Left lung (tissue), 10 donors: ENCODE measurements around the gene TRHDE. TPM values are rescaled to one million over a fixed set of nuclear protein-coding genes. Genes with fewer than 3 reads are reported as not detected.

Experiments
- ATAC-seq: fragments of 200-7000 bp; cut with Tn5 transposase; one replicate; pipeline ENCODE4 v1.9.1; 2020; ENCODE audit warnings: moderate library complexity
- DNase-seq, 4 donors: peaks; one replicate each; pipeline ENCODE4 v3.0.0-alpha.2; 2013 to 2020
- H3K27ac ChIP-seq, 2 donors: fragments of 200-600 bp; sonication (generic) in 1 of 2; one replicate each; pipeline versions ENCODE4 v1.5.0 to v1.8.0; 2020 to 2021
- H3K27me3 ChIP-seq, 2 donors: fragments of 200-600 bp; sonication (generic) in 1 of 2; one replicate each; pipeline versions ENCODE4 v1.5.0 to v1.8.0; 2020 to 2021
- H3K36me3 ChIP-seq, 2 donors: fragments of 200-600 bp; sonication (generic) in 1 of 2; one replicate each; pipeline versions ENCODE4 v1.5.0 to v1.8.0; 2020 to 2021
- H3K4me1 ChIP-seq, 2 donors: fragments of 200-600 bp; one replicate each; pipeline ENCODE4 v1.8.0; 2021
- H3K4me3 ChIP-seq, 2 donors: fragments of 200-600 bp; sonication (generic) in 1 of 2; one replicate each; pipeline versions ENCODE4 v1.5.0 to v1.8.0; 2020 to 2021; ENCODE audit warnings: mild to moderate bottlenecking in 1 of 2
- H3K9me3 ChIP-seq, 2 donors: fragments of 200-600 bp; sonication (generic) in 1 of 2; one replicate each; pipeline versions ENCODE4 v1.5.0 to v1.8.0; 2020 to 2021
- CTCF ChIP-seq, 2 donors: fragments of 200-600 bp; sonication (generic) in 1 of 2; IDR thresholded peaks; one replicate each; pipeline versions ENCODE4 v1.5.0 to v1.8.0; 2021; ENCODE audit warnings: antibody characterized with exemption in 2 of 2
- intact Hi-C, 2 donors: fragments of 100-400 bp; cut with DNase I; formaldehyde crosslinking; loops; one replicate each; pipeline versions ENCODE4 v1.11.2 to v1.14.2; 2022
- polyA plus RNA-seq, 6 donors: library from polyadenylated mRNA; unstranded; fragments of 120-200 nt; gene quantifications; one replicate each; pipeline ENCODE4 v1.2.1, GENCODE V29; 2013; ENCODE audit not compliant: insufficient read length in 6 of 6
- total RNA-seq, 2 donors: library from RNA; stranded (reverse); fragmentation: NEBNext Ultra II Directional; extraction: Animal tissue kit (Norgen Biotek cat#: 25700); gene quantifications; one replicate each; pipeline ENCODE4 v1.2.1, GENCODE V29; 2021
- donor health status: DM: no; HTN: yes; CAD: no.
- donor health status: DM: no; HTN: no; CAD: no.

Gene TRHDE
- total and polyA plus RNA-seq, 8 donors: 0.87 to 4.3 (median 2.8) TPM

GRCh38 chr12:72543777-72544467 lies 271.8 kb downstream of the TRHDE start:
- no peak for ATAC-seq
- Histone ChIP-seq H3K4me1 (no peaks in the 10 kb centered on the region), H3K27me3 (no peaks in the 10 kb centered on the region), H3K36me3 (no peaks in the 10 kb centered on the region), H3K4me3 (no peak overlapping the region), H3K27ac (no peak overlapping the region), H3K9me3 (no peaks in the 10 kb centered on the region)
- DNase-seq: no peak
- TF ChIP-seq CTCF (IDR thresholded peaks at IDR 0.05): no peak
- intact Hi-C loops: no loop called here

- no peak overlapping the region for H3K27ac ChIP-seq
- no peaks in the 10 kb centered on the region for H3K36me3 ChIP-seq
- H3K4me1 ChIP-seq: no peaks in the 10 kb centered on the region
- DNase-seq (no peak), ATAC-seq (no peak)
- H3K27me3 ChIP-seq: no peaks in the 10 kb centered on the region
- TF ChIP-seq CTCF (IDR thresholded peaks at IDR 0.05): no peak
- intact Hi-C loops: no loop called here
- no peaks in the 10 kb centered on the region for H3K9me3 ChIP-seq
- H3K4me3 ChIP-seq: no peak overlapping the region
Measured at GRCh38 chr12:72546106-72546505, 273.9 kb downstream of the TRHDE start.

GRCh38 chr12:72547573-72547972 lies 275.4 kb downstream of the TRHDE start:
- no peaks in the 10 kb centered on the region for H3K27me3 ChIP-seq
- intact Hi-C loops: no loop called here

GRCh38 chr12:72549184-72549583 lies 277.0 kb downstream of the TRHDE start:
- intact Hi-C loops: no loop called here
- Histone ChIP-seq H3K9me3 (no peaks in the 10 kb centered on the region), H3K4me1 (no peaks in the 10 kb centered on the region), H3K27me3 (no peaks in the 10 kb centered on the region), H3K36me3 (no peaks in the 10 kb centered on the region), H3K27ac (no peak overlapping the region), H3K4me3 (no peak overlapping the region)
- TF ChIP-seq CTCF (IDR thresholded peaks at IDR 0.05): no peak
- DNase-seq (no peak), ATAC-seq (no peak)

More at GRCh38 chr12:72547573-72547972, 275.4 kb downstream of the TRHDE start:
- Histone ChIP-seq H3K4me3 (no peak overlapping the region), H3K9me3 (no peaks in the 10 kb centered on the region), H3K4me1 (no peaks in the 10 kb centered on the region), H3K36me3 (no peaks in the 10 kb centered on the region), H3K27ac (no peak overlapping the region)
- DNase-seq: no peak
- ATAC-seq: no peak
- TF ChIP-seq CTCF (IDR thresholded peaks at IDR 0.05): no peak

- Histone ChIP-seq H3K27me3 (no peaks in the 10 kb centered on the region), H3K36me3 (no peaks in the 10 kb centered on the region), H3K9me3 (no peaks in the 10 kb centered on the region), H3K4me3 (no peak overlapping the region), H3K4me1 (no peaks in the 10 kb centered on the region), H3K27ac (no peak overlapping the region)
- ATAC-seq (no peak), DNase-seq (no peak)
- intact Hi-C loops: no loop called here
- TF ChIP-seq CTCF (IDR thresholded peaks at IDR 0.05): no peak
Measured at GRCh38 chr12:72560003-72560769, 288.0 kb downstream of the TRHDE start.
